Ovary (tissue), 9 donors: ENCODE data around the gene TEKT5. TPM values are rescaled to one million over a fixed set of nuclear protein-coding genes. Genes with fewer than 3 reads are reported as not detected.

Source experiments
- DNase-seq, 5 donors: peaks; one replicate each; pipeline ENCODE4 v3.0.0-alpha.2; 2019 to 2020
- H3K27ac ChIP-seq, 2 donors: fragments of 200-600 bp; one replicate each; pipeline versions ENCODE4 v1.5.1 to v1.8.0; 2019 to 2022
- H3K27me3 ChIP-seq: fragments of 200-600 bp; one replicate; pipeline ENCODE4 v1.8.0; 2022
- H3K36me3 ChIP-seq: fragments of 200-600 bp; sonication (generic); one replicate; pipeline ENCODE4 v1.5.1; 2019
- H3K4me1 ChIP-seq: one replicate; pipeline ENCODE4 v1.8.1; 2013; ENCODE audit warnings: mild to moderate bottlenecking, moderate library complexity; ENCODE audit not compliant: insufficient read depth
- H3K4me3 ChIP-seq: fragments of 200-600 bp; sonication (generic); one replicate; pipeline ENCODE4 v1.5.1; 2017
- H3K9me3 ChIP-seq, 2 donors: fragments of 200-600 bp in 1 of 2; sonication (generic) in 1 of 2; one replicate each; pipeline versions ENCODE4 v1.5.1 to v1.8.1; 2013 to 2019; ENCODE audit warnings: mild to moderate bottlenecking in 1 of 2, moderate library complexity in 1 of 2
- EP300 ChIP-seq: sonication (generic); formaldehyde crosslinking; IDR thresholded peaks from one replicate; pipeline ENCODE4 v1.6.1; 2017; ENCODE audit warnings: antibody characterized with exemption
- POLR2A ChIP-seq: fragments of 450-650 bp; IDR thresholded peaks from one replicate; pipeline ENCODE4 v1.6.1; 2017; ENCODE audit warnings: antibody characterized with exemption, mild to moderate bottlenecking, moderate library complexity
- WGBS, 3 donors: extraction: QIAGEN DNeasy Blood & Tissue Kit in 1 of 3; methylation state at CpG; one replicate each; pipeline versions ENCODE4 v1.1.5 to v1.1.7; 2013 to 2017; 5-methylcytosine and 5-hydroxymethylcytosine counted together
- intact Hi-C, 4 donors: fragments of 100-400 bp; cut with DNase I; formaldehyde crosslinking; loops; one replicate each; pipeline versions ENCODE4 v1.11.0 to v1.15.1; 2022 to 2023
- polyA plus RNA-seq, 2 donors: library from polyadenylated mRNA; stranded (reverse); fragments of 200-250 nt in 1 of 2; fragments of 350-450 nt in 1 of 2; fragmentation: Illumina TruSeq in 1 of 2; extraction: RNeasy Lipid Tissue Mini Kit (QIAGEN cat#74804) in 1 of 2; gene quantifications; one replicate each; pipeline ENCODE4 v1.2.3, GENCODE V29; 2013 to 2014
- total RNA-seq, 7 donors: library from RNA; depleted of rRNA in 2 of 7; stranded (reverse); fragments of >200 nt in 2 of 7; fragmentation: NEBNext Ultra II Directional in 3 of 7; extraction: Animal tissue kit (Norgen Biotek cat#: 25700) in 3 of 7; gene quantifications; one replicate each; pipeline versions ENCODE4 v1.1.0 to v1.2.4, GENCODE V29; 2016 to 2023
- TF ChIP-seq, protein P1 (sequence below), 3 donors: fragments of 450-650 bp in 2 of 3; fragments of 200-600 bp in 1 of 3; IDR thresholded peaks; one replicate each; pipeline versions ENCODE4 v1.5.1 to v1.8.0; 2016 to 2022; ENCODE audit warnings: antibody characterized with exemption in 3 of 3, mild to moderate bottlenecking in 1 of 3
- donor health status: DM: no; HTN: no; CAD: no; lungs with moderate emphysema.
- donor health status: DM: no; HTN: no; CAD: no.
- donor health status: Bipolar disorder and iron deficiency.
- donor health status: DM: yes; HTN: yes; CAD: no.
- donor health status: DM: no; HTN: no; CAD: no.
- donor health status: DM: yes; HTN: yes; CAD: no.

Gene TEKT5
- total and polyA plus RNA-seq, 9 donors = 0.28 to 0.90 (median 0.44) TPM; not detected in 3

- Histone ChIP-seq H3K9me3 (no peaks in the 10 kb centered on the region), H3K36me3 (no peaks in the 10 kb centered on the region), H3K27ac (no peak overlapping the region), H3K27me3 (no peaks in the 10 kb centered on the region), H3K4me3 (no peak overlapping the region), H3K4me1 (peaks cover 3% of the 10 kb centered on the region)
- DNase-seq = no peak
- TF ChIP-seq, protein P1, sequence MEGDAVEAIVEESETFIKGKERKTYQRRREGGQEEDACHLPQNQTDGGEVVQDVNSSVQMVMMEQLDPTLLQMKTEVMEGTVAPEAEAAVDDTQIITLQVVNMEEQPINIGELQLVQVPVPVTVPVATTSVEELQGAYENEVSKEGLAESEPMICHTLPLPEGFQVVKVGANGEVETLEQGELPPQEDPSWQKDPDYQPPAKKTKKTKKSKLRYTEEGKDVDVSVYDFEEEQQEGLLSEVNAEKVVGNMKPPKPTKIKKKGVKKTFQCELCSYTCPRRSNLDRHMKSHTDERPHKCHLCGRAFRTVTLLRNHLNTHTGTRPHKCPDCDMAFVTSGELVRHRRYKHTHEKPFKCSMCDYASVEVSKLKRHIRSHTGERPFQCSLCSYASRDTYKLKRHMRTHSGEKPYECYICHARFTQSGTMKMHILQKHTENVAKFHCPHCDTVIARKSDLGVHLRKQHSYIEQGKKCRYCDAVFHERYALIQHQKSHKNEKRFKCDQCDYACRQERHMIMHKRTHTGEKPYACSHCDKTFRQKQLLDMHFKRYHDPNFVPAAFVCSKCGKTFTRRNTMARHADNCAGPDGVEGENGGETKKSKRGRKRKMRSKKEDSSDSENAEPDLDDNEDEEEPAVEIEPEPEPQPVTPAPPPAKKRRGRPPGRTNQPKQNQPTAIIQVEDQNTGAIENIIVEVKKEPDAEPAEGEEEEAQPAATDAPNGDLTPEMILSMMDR (IDR thresholded peaks at IDR 0.05) = no peak
- TF ChIP-seq EP300 (no peak), POLR2A (no peak)
- 86 to 92% (median 91%) methylated on average over 6 of the region's 6 CpGs for WGBS, 3 donors
- intact Hi-C loops = loop anchor here in 1 of 4 donors (10.0 kb wide), 1 partner anchor 93 kb away; no protein-coding TSS in a partner anchor
These were observed 82.8 kb downstream of the TEKT5 start for GRCh38 chr16:10611825-10612342.

DNA sequence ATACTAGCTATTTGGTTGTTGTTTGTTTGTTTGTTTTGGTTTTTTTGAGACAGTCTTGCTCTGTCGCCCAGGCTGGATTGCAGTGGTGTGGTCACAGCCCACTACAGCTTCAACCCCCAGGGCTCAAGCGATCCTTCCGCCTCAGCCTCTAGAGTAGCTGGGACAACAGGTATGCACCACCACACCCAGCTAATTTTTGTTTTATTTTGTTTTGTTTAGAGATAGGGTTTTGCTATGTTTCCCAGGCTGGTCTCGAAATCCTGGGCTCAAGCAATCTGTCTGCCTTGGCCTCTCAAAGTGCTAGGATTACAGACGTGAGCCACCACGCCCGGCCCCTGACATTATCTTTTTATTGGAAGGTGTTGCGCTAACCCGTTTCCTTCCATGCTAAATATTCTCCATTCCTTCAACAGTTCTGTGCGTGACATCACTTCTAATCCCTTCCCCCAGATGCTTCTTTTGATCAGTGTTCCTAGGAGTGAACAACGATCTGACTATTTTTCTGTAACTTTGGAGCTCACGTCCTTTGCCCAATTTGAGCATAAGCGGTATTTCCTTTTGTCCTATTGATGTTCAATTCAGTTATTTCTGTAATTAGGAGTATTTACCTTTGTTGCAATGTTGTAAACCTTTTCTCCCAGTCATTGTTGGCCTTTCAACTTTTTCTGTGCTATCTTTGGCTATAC lies 84.1 kb downstream of the TEKT5 start:
- TF ChIP-seq, protein P1 (IDR thresholded peaks at IDR 0.05) = no peak
- TF ChIP-seq EP300 (no peak), POLR2A (no peak)
- Histone ChIP-seq H3K4me1 (peaks cover 2% of the 10 kb centered on the region), H3K27me3 (no peaks in the 10 kb centered on the region), H3K4me3 (no peak overlapping the region), H3K27ac (no peak overlapping the region), H3K9me3 (no peaks in the 10 kb centered on the region), H3K36me3 (no peaks in the 10 kb centered on the region)
- intact Hi-C loops = loop anchor here in 1 of 4 donors (10.0 kb wide), 1 partner anchor 94 kb away; no protein-coding TSS in a partner anchor
- 86 to 89% (median 86%) methylated on average over 13 of the region's 13 CpGs for WGBS, 3 donors
- DNase-seq = no peak

GRCh38 chr16:10609402-10609774 lies 85.3 kb downstream of the TEKT5 start:
- Histone ChIP-seq H3K9me3 (no peaks in the 10 kb centered on the region), H3K27me3 (no peaks in the 10 kb centered on the region), H3K36me3 (no peaks in the 10 kb centered on the region), H3K4me3 (no peak overlapping the region), H3K4me1 (peaks cover 2% of the 10 kb centered on the region), H3K27ac (no peak overlapping the region)
- TF ChIP-seq EP300 (no peak), POLR2A (no peak)
- TF ChIP-seq, protein P1 (IDR thresholded peaks at IDR 0.05) = no peak
- intact Hi-C loops = no loop called here
- peak in 1 of 5 donors; percentile 30 for DNase-seq
- 43 to 52% (median 44%) methylated on average over 7 of the region's 7 CpGs for WGBS, 3 donors

DNA sequence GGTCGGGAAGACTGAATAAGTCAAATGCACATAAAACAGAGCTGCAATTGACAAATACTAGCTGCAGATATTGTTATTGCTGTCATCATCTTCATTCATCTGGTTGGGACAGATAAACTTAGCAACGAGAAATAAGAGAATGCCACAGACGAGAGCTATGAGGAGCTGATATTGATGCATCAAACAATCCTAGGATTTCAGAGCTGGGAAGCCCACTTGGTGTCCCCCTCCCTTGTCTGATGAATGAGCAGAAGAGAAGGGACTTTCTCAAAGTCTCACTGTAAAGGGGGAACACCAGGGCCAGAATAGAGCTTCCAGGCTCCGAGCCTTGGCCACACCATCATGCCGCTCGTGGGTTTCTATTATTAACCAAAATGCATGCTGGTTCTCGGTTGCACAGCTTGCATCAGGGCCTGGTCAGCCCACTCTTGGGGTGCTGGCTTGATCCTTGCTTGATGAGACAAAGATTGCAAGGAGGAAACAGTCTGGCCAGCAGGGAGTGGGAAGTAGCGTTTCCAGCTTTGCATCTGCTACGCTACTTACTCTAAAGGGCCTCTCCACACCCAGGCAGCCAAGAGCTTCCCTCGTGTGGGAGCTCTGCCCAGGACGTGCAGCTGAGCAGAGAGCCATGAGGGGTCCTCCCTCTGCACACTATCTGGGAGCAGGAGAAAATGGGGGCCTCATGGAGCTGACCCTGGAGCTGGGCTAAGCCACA lies 85.9 kb downstream of the TEKT5 start:
- H3K4me1 ChIP-seq = peaks cover 2% of the 10 kb centered on the region
- peak in 2 of 5 donors; percentile 31 to 52 for DNase-seq
- intact Hi-C loops = no loop called here
- no peaks in the 10 kb centered on the region for H3K9me3 ChIP-seq
- H3K27me3 ChIP-seq = no peaks in the 10 kb centered on the region
- no peaks in the 10 kb centered on the region for H3K36me3 ChIP-seq
- 53 to 63% (median 60%) methylated on average over 11 of the region's 11 CpGs for WGBS, 3 donors
- no peak overlapping the region for H3K27ac ChIP-seq
- no peak overlapping the region for H3K4me3 ChIP-seq
- no peak for TF ChIP-seq POLR2A
- TF ChIP-seq, protein P1 (IDR thresholded peaks at IDR 0.05) = no peak
